Measurements from ENCODE around the gene PPARG.

DNA sequence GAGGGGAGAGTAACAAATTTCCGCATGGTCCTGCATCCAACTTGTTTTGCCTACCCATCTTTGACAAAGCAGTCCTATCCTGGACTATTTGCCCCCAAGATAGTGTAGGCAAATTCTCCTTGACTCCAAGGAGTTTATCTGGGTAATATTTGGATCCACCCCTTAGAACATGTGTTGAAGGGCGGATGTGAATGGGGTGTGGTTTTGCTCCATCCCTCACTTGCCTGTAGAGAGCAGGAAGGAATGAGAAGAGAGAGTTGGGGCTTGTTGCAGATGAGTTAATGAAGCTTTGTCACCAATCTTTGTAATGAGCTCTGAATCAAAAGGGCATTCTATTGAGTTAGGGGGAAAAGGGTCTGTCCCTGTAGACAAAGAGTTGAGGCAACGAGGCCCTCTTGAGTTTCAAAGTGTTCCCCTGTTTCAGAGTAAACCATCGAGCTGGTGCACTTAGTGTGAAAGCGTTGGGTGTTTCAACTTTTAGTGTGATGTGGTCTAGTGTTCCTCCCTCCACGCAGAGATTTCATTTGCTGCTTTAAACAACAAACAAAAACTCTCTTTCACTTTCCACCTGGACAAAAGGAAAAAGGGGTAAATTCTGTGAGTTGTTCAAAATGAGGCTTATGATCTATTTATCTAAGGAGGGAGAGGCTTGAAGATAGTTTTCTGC lies 42.2 kb upstream of the PPARG start:
- TF ChIP-seq, protein P1, sequence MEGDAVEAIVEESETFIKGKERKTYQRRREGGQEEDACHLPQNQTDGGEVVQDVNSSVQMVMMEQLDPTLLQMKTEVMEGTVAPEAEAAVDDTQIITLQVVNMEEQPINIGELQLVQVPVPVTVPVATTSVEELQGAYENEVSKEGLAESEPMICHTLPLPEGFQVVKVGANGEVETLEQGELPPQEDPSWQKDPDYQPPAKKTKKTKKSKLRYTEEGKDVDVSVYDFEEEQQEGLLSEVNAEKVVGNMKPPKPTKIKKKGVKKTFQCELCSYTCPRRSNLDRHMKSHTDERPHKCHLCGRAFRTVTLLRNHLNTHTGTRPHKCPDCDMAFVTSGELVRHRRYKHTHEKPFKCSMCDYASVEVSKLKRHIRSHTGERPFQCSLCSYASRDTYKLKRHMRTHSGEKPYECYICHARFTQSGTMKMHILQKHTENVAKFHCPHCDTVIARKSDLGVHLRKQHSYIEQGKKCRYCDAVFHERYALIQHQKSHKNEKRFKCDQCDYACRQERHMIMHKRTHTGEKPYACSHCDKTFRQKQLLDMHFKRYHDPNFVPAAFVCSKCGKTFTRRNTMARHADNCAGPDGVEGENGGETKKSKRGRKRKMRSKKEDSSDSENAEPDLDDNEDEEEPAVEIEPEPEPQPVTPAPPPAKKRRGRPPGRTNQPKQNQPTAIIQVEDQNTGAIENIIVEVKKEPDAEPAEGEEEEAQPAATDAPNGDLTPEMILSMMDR (IDR thresholded peaks at IDR 0.05 in 2 of 3, conservative IDR thresholded peaks at IDR 0.05 in 1 of 3; ENCODE audit: control insufficient read depth in 2 of 3, extremely low read depth in 1 of 3, insufficient read depth in 1 of 3, low read depth in 3 of 3, low read length in 3 of 3), result no peak
- TF ChIP-seq ZZZ3 (IDR thresholded peaks at IDR 0.05; ENCODE audit: control insufficient read depth, insufficient read length, low read depth) (no peak), DPF2 (IDR thresholded peaks at IDR 0.05) (no peak), FOXM1 (IDR thresholded peaks at IDR 0.05; ENCODE audit: low read depth, low read length) (no peak), CBFB (IDR thresholded peaks at IDR 0.05; ENCODE audit: low read depth) (no peak), SRF (IDR thresholded peaks at IDR 0.05; ENCODE audit: low read depth in 2 of 2, low read length in 2 of 2) (no peak), NR2C2 (IDR thresholded peaks at IDR 0.05; ENCODE audit: borderline replicate concordance, control insufficient read depth, insufficient read length, low read depth) (no peak), CHD4 (IDR thresholded peaks at IDR 0.05) (no peak), CREM (IDR thresholded peaks at IDR 0.05; ENCODE audit: low read depth) (no peak)
